Endothelial cell of umbilical vein (primary cell): ENCODE measurements around the gene ADAMTSL3. TPM values are rescaled to one million over a fixed set of nuclear protein-coding genes. Genes with fewer than 3 reads are reported as not detected.

Experiments used
- BruUV-seq: library from RNA; stranded (reverse); fragments of 400-500 nt; replicated peaks from 2 replicates; lab custom pipeline; 2021; lab: Mats Ljungman, UMichigan
- CTCF ChIA-PET: fragments of 300-600, 350-600 bp; sonication (Branson Sonifier 250); formaldehyde crosslinking; loops from one replicate; lab custom pipeline; 2021; ENCODE audit warnings: antibody characterized with exemption, inconsistent platforms; lab: Charles Lee
- POLR2A ChIA-PET: fragments of 300-600, 350-600 bp; sonication (Branson Sonifier 250); formaldehyde crosslinking; loops from one replicate; lab custom pipeline; 2021; ENCODE audit warnings: antibody characterized with exemption, inconsistent platforms; lab: Charles Lee
- DNase-seq: peaks from one replicate; pipeline ENCODE4 v3.0.0-alpha.2; 2011; ENCODE audit warnings: low read depth, low spot score
- FAIRE-seq: peaks from 2 replicates; lab custom pipeline; 2011; peaks lifted over from hg19 to GRCh38; lab: Jason Lieb, UNC
- H2AFZ ChIP-seq: 2 replicates; pipeline ENCODE4 v1.6.0; 2012; ENCODE audit warnings: low read depth, low read length, control low read depth, inconsistent platforms
- H3K27ac ChIP-seq: 2 replicates; pipeline ENCODE4 v1.5.1; 2011; ENCODE audit warnings: low read depth, mild to moderate bottlenecking, control low read depth, low read length, moderate library complexity; ENCODE audit not compliant: insufficient read depth
- H3K27me3 ChIP-seq, 2 experiments: 2 replicates each; pipeline versions ENCODE4 v1.6.0 to v1.6.1; 2011; ENCODE audit warnings: low read length in 2 of 2, mixed read lengths in 1 of 2; ENCODE audit not compliant: control insufficient read depth in 2 of 2, insufficient read depth in 2 of 2
- H3K36me3 ChIP-seq, 2 experiments: 2 replicates in 1 of 2; 3 replicates in 1 of 2; pipeline ENCODE4 v1.5.1; 2011; ENCODE audit warnings: low read length in 2 of 2, mild to moderate bottlenecking in 1 of 2, moderate library complexity in 1 of 2; ENCODE audit not compliant: control insufficient read depth in 2 of 2, insufficient read depth in 2 of 2; ENCODE audit errors: extremely low read depth in 1 of 2
- H3K4me1 ChIP-seq: 3 replicates; pipeline ENCODE4 v1.5.1; 2011; ENCODE audit warnings: mild to moderate bottlenecking, low read length; ENCODE audit not compliant: control insufficient read depth, insufficient read depth; ENCODE audit errors: extremely low read depth
- H3K4me2 ChIP-seq: 2 replicates; pipeline ENCODE4 v1.6.1; 2011; ENCODE audit warnings: low read length, control low read depth, mixed read lengths; ENCODE audit not compliant: insufficient read depth
- H3K4me3 ChIP-seq, 3 experiments: fragments of 200-600 bp in 1 of 3; sonication (generic), shearing (Covaris generic) in 1 of 3; replicated peaks in 1 of 3; 2 replicates each; pipeline ENCODE4 v1.5.1; 2011 to 2016; ENCODE audit warnings: control low read depth in 3 of 3, low read length in 3 of 3, mild to moderate bottlenecking in 2 of 3, inconsistent platforms in 1 of 3, low read depth in 1 of 3, moderate library complexity in 1 of 3; ENCODE audit not compliant: insufficient read depth in 1 of 3
- H3K79me2 ChIP-seq: 2 replicates; pipeline ENCODE4 v1.6.0; 2012; ENCODE audit warnings: low read length, inconsistent platforms; ENCODE audit not compliant: control insufficient read depth, insufficient read depth
- H3K9ac ChIP-seq: replicated peaks from 2 replicates; pipeline ENCODE3; 2011; ENCODE audit warnings: low read length, control low read depth; ENCODE audit not compliant: insufficient read depth; ENCODE audit errors: extremely low read depth
- H3K9me1 ChIP-seq: replicated peaks from 3 replicates; pipeline ENCODE4 v1.6.0; 2011; ENCODE audit warnings: mild to moderate bottlenecking, low read length; ENCODE audit not compliant: control insufficient read depth, insufficient read depth; ENCODE audit errors: extremely low read depth
- H3K9me3 ChIP-seq: replicated peaks from 2 replicates; pipeline ENCODE4 v1.5.1; 2012; ENCODE audit warnings: low read length, inconsistent platforms; ENCODE audit not compliant: control insufficient read depth, insufficient read depth
- H4K20me1 ChIP-seq: replicated peaks from 2 replicates; pipeline ENCODE3; 2011; ENCODE audit warnings: mild to moderate bottlenecking, low read length; ENCODE audit not compliant: control insufficient read depth, insufficient read depth; ENCODE audit errors: extremely low read depth
- CTCF ChIP-seq, 2 donors: IDR thresholded peaks; 1 replicate in 1 of 2; 2 replicates in 1 of 2; pipeline ENCODE4 v1.5.1; 2011; ENCODE audit warnings: low read length in 2 of 2, mild to moderate bottlenecking in 2 of 2, moderate library complexity in 2 of 2, control low read depth in 1 of 2, inconsistent platforms in 1 of 2, low read depth in 1 of 2; ENCODE audit not compliant: insufficient read depth in 1 of 2; ENCODE audit errors: extremely low read depth in 1 of 2
- EZH2 ChIP-seq: IDR thresholded peaks from 2 replicates; pipeline ENCODE4 v1.6.1; 2012; ENCODE audit warnings: borderline replicate concordance, low read depth, mild to moderate bottlenecking, moderate library complexity, low read length, inconsistent platforms; ENCODE audit not compliant: severe bottlenecking
- FOS ChIP-seq: IDR thresholded peaks from 2 replicates; pipeline ENCODE4 v1.6.1; 2011; ENCODE audit warnings: mild to moderate bottlenecking, low read length, moderate library complexity, borderline replicate concordance; ENCODE audit not compliant: insufficient read depth
- JUN ChIP-seq: IDR thresholded peaks from 2 replicates; pipeline ENCODE4 v1.6.1; 2011; ENCODE audit warnings: borderline replicate concordance, low read depth; ENCODE audit not compliant: insufficient read length, insufficient read depth
- MAX ChIP-seq: IDR thresholded peaks from 2 replicates; pipeline ENCODE4 v1.6.1; 2011; ENCODE audit not compliant: insufficient read depth, insufficient read length
- MYC ChIP-seq: IDR thresholded peaks from one replicate; pipeline ENCODE4 v1.6.1; 2011; ENCODE audit warnings: mild to moderate bottlenecking, low read depth, low read length
- POLR2A ChIP-seq: IDR thresholded peaks from 2 replicates; pipeline ENCODE4 v1.6.1; 2012; ENCODE audit warnings: low read depth, mild to moderate bottlenecking, control low read depth, low read length
- POLR2AphosphoS5 ChIP-seq: IDR thresholded peaks from 2 replicates; pipeline ENCODE4 v1.6.1; 2012; ENCODE audit warnings: low read depth, mild to moderate bottlenecking, control low read depth, low read length, moderate library complexity; ENCODE audit not compliant: insufficient read depth
- dilution Hi-C: fragments of 300-500 bp; cut with MboI; formaldehyde crosslinking; loops from one replicate; pipeline ENCODE4 v1.15.0; 2019; ENCODE audit warnings: low sequenced_read_pairs; ENCODE audit not compliant: extremely low pct_ligation_motif_present
- intact Hi-C: fragments of 100-400 bp; cut with micrococcal nuclease; formaldehyde crosslinking; loops from one replicate; pipeline ENCODE4 v1.10.0; 2022
- polyA plus RNA-seq, 4 experiments: library from polyadenylated mRNA; depleted of rRNA in 3 of 4; stranded (reverse) in 3 of 4; unstranded in 1 of 4; fragments of >200 nt; gene quantifications; 2 replicates each; pipeline versions ENCODE4 v1.2.1 to v1.2.3, GENCODE V29; 2011 to 2012; ENCODE audit warnings: missing spikeins in 1 of 4
- total RNA-seq: library from RNA; stranded (reverse); gene quantifications from 2 replicates; pipeline ENCODE4 v1.2.3, GENCODE V29; 2021

The ADAMTSL3 gene
- total and polyA plus RNA-seq, 2 donors (not counting 3 experiments of a cell fraction or from before 2014, with no cell fraction given), result not detected

GRCh38 chr15:83873966-83874365 lies 220.0 kb downstream of the ADAMTSL3 start:
- no peaks in the 10 kb centered on the region for H3K27me3 ChIP-seq
- no peaks in the 10 kb centered on the region for H4K20me1 ChIP-seq
- H3K4me1 ChIP-seq, result no peaks in the 10 kb centered on the region
- H3K9me3 ChIP-seq, result peaks cover 1% of the 10 kb centered on the region
- no peak overlapping the region for H2AFZ ChIP-seq
- TF ChIP-seq MAX, result no peak
- ChIA-PET CTCF (no interaction called here), POLR2A (no interaction called here)
- H3K9ac ChIP-seq, result no peak overlapping the region
- H3K4me2 ChIP-seq, result no peak overlapping the region
- BruUV-seq, result no TSS peak
- FAIRE-seq (no peak), DNase-seq (no peak)
- intact Hi-C loops, result no loop called here
- H3K9me1 ChIP-seq, result no peaks in the 10 kb centered on the region
- no peak overlapping the region for H3K4me3 ChIP-seq
- H3K27ac ChIP-seq, result no peak overlapping the region
- H3K79me2 ChIP-seq, result no peaks in the 10 kb centered on the region
- H3K36me3 ChIP-seq, result no peaks in the 10 kb centered on the region
- dilution Hi-C loops, result no loop called here

- Histone ChIP-seq H3K9me1 (no peaks in the 10 kb centered on the region), H3K4me3 (no peak overlapping the region), H3K9me3 (no peaks in the 10 kb centered on the region), H2AFZ (no peak overlapping the region), H4K20me1 (no peaks in the 10 kb centered on the region), H3K36me3 (no peaks in the 10 kb centered on the region), H3K9ac (no peak overlapping the region), H3K4me2 (no peak overlapping the region), H3K27ac (no peak overlapping the region), H3K79me2 (no peaks in the 10 kb centered on the region), H3K4me1 (no peaks in the 10 kb centered on the region), H3K27me3 (no peaks in the 10 kb centered on the region)
- no peak for TF ChIP-seq MYC
- no peak for TF ChIP-seq CTCF (IDR thresholded peaks at IDR 0.05; ENCODE audit: extremely low read depth in 1 of 2, insufficient read depth in 1 of 2, low read depth in 1 of 2, low read length in 2 of 2)
- no peak for TF ChIP-seq JUN
- TF ChIP-seq POLR2A, result no peak
- TF ChIP-seq POLR2AphosphoS5, result no peak
- no peak for TF ChIP-seq FOS
- TF ChIP-seq MAX, result no peak
- TF ChIP-seq EZH2, result no peak
- ChIA-PET POLR2A (no interaction called here), CTCF (no interaction called here)
- intact Hi-C loops (no loop called here), dilution Hi-C loops (no loop called here)
- FAIRE-seq (no peak), DNase-seq (no peak)
- no TSS peak for BruUV-seq
Measured at GRCh38 chr15:83880529-83880928, 226.6 kb downstream of the ADAMTSL3 start.
